HL-60 (cell line): Measurements from ENCODE around the gene LIN7A.

ENCODE experiments used
- DNase-seq, 2 experiments: peaks; one replicate each; pipeline ENCODE4 v3.0.0-alpha.2; 2010 to 2020; ENCODE audit warnings: low read depth in 1 of 2, low spot score in 1 of 2
- H3K27ac ChIP-seq: fragments of 250-450 bp; sonication (Bioruptor Pico); replicated peaks from 2 replicates; pipeline ENCODE4 v1.5.1; 2020; ENCODE audit warnings: mild to moderate bottlenecking, moderate library complexity
- H3K27me3 ChIP-seq: fragments of 250-450 bp; sonication (Bioruptor Pico); 2 replicates; pipeline ENCODE4 v1.5.1; 2021; ENCODE audit warnings: mild to moderate bottlenecking, moderate library complexity; ENCODE audit not compliant: insufficient read depth, poor library complexity, severe bottlenecking
- H3K4me3 ChIP-seq: replicated peaks from 2 replicates; pipeline ENCODE4 v1.5.1; 2011; ENCODE audit warnings: mild to moderate bottlenecking, control low read depth, low read length; ENCODE audit not compliant: insufficient read depth
- CTCF ChIP-seq: IDR thresholded peaks from one replicate; pipeline ENCODE4 v1.5.1; 2011; ENCODE audit warnings: low read length, control low read depth, inconsistent platforms; ENCODE audit not compliant: insufficient read depth
- GABPA ChIP-seq: IDR thresholded peaks from 2 replicates; pipeline ENCODE4 v1.6.1; 2012; ENCODE audit warnings: low read depth
- POLR2AphosphoS5 ChIP-seq: IDR thresholded peaks from 2 replicates; pipeline ENCODE4 v1.6.1; 2012; ENCODE audit warnings: low read depth
- REST ChIP-seq: IDR thresholded peaks from 2 replicates; pipeline ENCODE4 v1.6.1; 2012; ENCODE audit warnings: low read depth; ENCODE audit not compliant: insufficient replicate concordance
- SPI1 ChIP-seq: IDR thresholded peaks from 2 replicates; pipeline ENCODE4 v1.6.1; 2012; ENCODE audit warnings: low read depth, mild to moderate bottlenecking, borderline replicate concordance

The LIN7A gene

GRCh38 chr12:80805106-80805505 is 132.6 kb downstream of the LIN7A start:
- TF ChIP-seq GABPA = no peak
- no peak for TF ChIP-seq CTCF
- no peak for TF ChIP-seq POLR2AphosphoS5
- TF ChIP-seq SPI1 = no peak
- no peak for TF ChIP-seq REST
- Histone ChIP-seq H3K27ac (no peak overlapping the region), H3K4me3 (no peak overlapping the region), H3K27me3 (no peaks in the 10 kb centered on the region)
- no peak for DNase-seq

- Histone ChIP-seq H3K27ac (no peak overlapping the region), H3K4me3 (no peak overlapping the region), H3K27me3 (no peaks in the 10 kb centered on the region)
- no peak for DNase-seq
- TF ChIP-seq GABPA = no peak
- no peak for TF ChIP-seq CTCF
- TF ChIP-seq REST = no peak
- TF ChIP-seq POLR2AphosphoS5 = no peak
- no peak for TF ChIP-seq SPI1
Measured at GRCh38 chr12:80802652-80803400, 134.9 kb downstream of the LIN7A start.

GRCh38 chr12:80798281-80798680 is 139.5 kb downstream of the LIN7A start:
- Histone ChIP-seq H3K27ac (no peak overlapping the region), H3K27me3 (no peaks in the 10 kb centered on the region), H3K4me3 (no peak overlapping the region)
- TF ChIP-seq REST (no peak), CTCF (no peak)
- no peak for DNase-seq
